Activated naive CD8-positive, alpha-beta T cell treated with anti-CD3 and anti-CD28 coated beads for 36 hours (primary cell): ENCODE measurements around the gene ACSS1. TPM values are rescaled to one million over a fixed set of nuclear protein-coding genes. Genes with fewer than 3 reads are reported as not detected.

Source experiments
- DNase-seq: peaks from one replicate; pipeline ENCODE4 v3.0.0; 2021
- H3K27ac Mint-ChIP-seq: one replicate; pipeline ENCODE4 v1.8.0; 2022; ENCODE audit warnings: mild to moderate bottlenecking, moderate library complexity, mixed read lengths
- H3K27me3 Mint-ChIP-seq: one replicate; pipeline ENCODE4 v1.8.0; 2022; ENCODE audit warnings: mild to moderate bottlenecking, mixed read lengths
- H3K36me3 Mint-ChIP-seq: one replicate; pipeline ENCODE4 v1.8.0; 2021; ENCODE audit warnings: mild to moderate bottlenecking, mixed read lengths
- H3K4me1 Mint-ChIP-seq: one replicate; pipeline ENCODE4 v1.8.0; 2021; ENCODE audit warnings: mixed read lengths
- H3K4me3 Mint-ChIP-seq: one replicate; pipeline ENCODE4 v1.8.0; 2022; ENCODE audit warnings: mild to moderate bottlenecking, moderate library complexity, mixed read lengths
- H3K9me3 Mint-ChIP-seq: one replicate; pipeline ENCODE4 v1.8.0; 2022; ENCODE audit warnings: mixed read lengths
- total RNA-seq, 2 experiments: library from RNA; stranded (reverse); gene quantifications; one replicate each; pipeline ENCODE4 v1.2.3, GENCODE V29; 2021

The ACSS1 gene
- total RNA-seq, 2 experiments from 2014 or later = 14.3 to 14.5 TPM

DNA sequence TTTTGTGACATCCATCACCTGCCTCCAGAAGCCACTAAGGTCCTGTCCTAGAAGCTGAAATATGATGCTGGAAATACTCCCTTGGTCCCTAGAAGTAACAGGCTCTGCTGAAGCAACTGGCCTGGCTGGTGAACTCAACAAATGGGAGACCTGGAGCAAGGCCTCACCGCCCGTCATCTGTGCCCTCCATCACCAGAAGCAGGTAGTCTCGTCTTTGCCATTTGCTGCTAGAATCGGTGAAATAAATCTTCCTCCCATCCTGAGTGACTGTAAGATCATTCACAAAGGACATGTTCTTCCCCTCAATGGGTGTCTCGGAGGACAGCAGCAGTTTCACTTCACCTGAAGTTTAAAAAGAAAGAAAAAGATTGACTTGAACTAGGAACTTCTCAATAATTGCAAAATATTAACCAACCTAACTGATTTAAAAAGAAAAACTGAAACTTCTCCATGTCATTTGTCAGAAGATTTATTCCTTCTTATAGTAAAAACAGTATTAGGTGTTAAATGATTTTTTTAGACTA is 87.8 kb downstream of the ACSS1 start:
- peaks cover 48% of the 10 kb centered on the region for H3K36me3 Mint-ChIP-seq
- H3K27me3 Mint-ChIP-seq = no peaks in the 10 kb centered on the region
- no peak for DNase-seq
- no peak overlapping the region for H3K27ac Mint-ChIP-seq
- no peak overlapping the region for H3K4me3 Mint-ChIP-seq
- peaks cover 6% of the 10 kb centered on the region for H3K4me1 Mint-ChIP-seq
- H3K9me3 Mint-ChIP-seq = no peaks in the 10 kb centered on the region

DNA sequence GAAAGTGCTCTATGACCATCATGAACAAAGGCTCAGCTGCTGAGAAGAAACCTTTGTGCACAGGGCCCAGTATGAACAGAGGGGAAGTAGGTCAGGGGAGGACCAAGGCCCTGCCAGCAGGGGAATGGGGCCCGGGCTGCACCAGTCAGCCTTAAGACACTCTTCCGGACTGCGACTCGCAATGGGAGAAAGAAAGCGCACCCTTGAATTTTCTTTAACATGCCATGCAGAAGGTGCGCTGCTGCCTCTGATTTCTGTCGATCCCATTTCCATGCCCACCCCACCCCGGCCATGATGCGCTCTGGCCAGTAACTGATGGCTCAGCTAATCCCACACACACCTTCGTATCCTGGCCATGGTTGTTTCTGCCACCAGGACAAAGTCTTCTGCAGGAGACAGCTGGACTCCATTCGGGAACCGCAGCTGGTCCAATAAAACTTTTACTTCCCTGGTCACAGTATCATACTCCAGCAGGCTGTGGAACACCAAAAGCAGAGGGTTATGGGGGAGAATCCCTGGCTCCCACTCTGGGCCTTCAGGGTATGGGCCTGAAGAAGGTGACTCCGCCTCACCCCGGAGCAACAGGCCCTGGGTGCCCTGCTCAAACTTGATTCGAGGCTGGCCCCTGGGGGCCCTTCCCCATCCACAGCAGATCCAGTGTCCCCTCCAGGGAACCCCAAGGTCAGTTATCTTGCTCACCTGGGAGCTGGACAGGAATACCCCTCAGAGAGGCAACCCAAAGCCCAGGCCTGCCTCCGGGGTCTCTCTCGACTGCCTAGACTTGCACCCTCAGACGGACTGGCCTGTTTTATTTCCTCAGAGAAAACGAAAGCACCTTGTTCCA is 88.5 kb downstream of the ACSS1 start:
- DNase-seq = no peak
- H3K9me3 Mint-ChIP-seq = no peaks in the 10 kb centered on the region
- H3K4me1 Mint-ChIP-seq = peaks cover 13% of the 10 kb centered on the region
- peaks cover 45% of the 10 kb centered on the region for H3K36me3 Mint-ChIP-seq
- no peak overlapping the region for H3K4me3 Mint-ChIP-seq
- H3K27ac Mint-ChIP-seq = no peak overlapping the region
- no peaks in the 10 kb centered on the region for H3K27me3 Mint-ChIP-seq

- Mint-ChIP-seq H3K4me3 (no peak overlapping the region), H3K27ac (no peak overlapping the region), H3K36me3 (peaks cover 38% of the 10 kb centered on the region), H3K4me1 (peaks cover 16% of the 10 kb centered on the region), H3K27me3 (no peaks in the 10 kb centered on the region), H3K9me3 (no peaks in the 10 kb centered on the region)
- DNase-seq = no peak
These were observed 89.6 kb downstream of the ACSS1 start for GRCh38 chr20:24968278-24968800.

DNA sequence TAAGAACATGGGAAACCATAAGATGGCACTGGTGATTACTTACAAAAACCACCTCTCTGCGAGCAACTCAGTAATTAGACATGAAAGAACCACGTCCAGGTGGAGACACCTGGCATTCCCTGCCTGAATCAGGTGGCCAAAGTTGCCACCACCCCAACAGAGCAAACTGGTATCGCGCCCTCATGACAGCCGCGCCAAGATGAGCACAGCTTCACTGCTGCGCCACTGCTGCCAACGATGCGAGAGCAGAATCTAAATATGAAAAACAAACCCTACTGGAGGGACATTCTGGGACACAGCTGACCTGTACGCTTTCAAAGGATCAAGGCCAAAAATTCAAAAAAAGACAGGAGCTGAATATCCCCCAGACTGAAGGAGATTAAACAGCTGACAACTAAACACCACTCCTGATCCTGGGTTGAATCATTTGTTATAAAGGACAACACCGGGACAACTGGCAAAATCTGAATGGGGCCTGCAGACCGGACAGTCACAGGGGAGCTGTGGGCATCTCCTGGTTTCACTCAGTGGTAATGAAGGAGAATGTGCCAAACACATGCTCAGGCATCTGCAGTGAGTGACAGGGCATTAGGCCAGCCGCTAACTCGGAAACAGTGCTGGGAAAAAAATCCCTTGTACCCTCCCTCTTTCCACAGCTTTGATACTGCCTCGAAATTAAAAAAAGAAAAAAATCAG is 91.5 kb downstream of the ACSS1 start:
- Mint-ChIP-seq H3K36me3 (peaks cover 44% of the 10 kb centered on the region), H3K4me1 (peaks cover 19% of the 10 kb centered on the region), H3K27ac (no peak overlapping the region), H3K27me3 (no peaks in the 10 kb centered on the region), H3K4me3 (no peak overlapping the region), H3K9me3 (no peaks in the 10 kb centered on the region)
- no peak for DNase-seq

DNA sequence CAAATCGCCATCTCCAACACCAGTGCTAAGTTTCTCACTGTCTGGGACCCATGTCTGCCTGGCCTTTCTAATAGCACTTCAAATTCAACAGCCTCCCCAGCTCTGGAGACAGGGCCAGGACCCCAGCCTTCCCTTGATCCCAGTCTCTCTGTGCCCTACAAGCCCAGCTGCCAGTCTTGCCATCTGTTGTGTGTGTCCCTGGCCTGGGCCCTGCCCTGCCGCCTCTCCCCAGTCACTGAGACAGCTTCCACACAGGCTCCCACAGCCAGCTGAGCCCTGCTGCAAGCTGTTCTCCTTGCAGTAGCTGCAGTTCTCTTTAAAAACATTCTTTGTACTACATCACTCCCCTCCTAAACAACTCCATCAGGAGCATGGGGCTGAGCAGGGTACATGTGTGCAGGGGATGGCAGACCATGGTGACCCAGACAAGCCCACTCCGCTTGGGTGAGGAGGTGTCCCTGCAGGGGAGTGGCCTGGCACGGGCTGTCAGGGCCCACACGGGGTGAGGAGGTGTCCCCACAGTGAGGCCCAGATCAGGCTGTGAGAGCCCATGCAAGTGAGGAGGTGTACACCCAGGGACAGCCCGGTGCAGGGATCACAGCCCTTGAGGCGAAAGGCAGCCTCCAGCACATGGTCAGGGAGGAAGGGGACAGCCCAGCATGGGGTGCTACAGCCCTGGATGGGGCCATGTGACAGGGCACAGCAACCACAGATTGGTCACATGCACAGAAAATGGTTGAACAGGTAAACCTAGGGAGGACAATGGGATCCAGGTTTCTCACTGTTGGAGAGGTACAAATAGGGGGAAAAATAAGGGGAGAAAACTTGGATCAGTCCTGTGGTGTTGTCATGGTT is 92.6 kb downstream of the ACSS1 start:
- Mint-ChIP-seq H3K4me1 (peaks cover 23% of the 10 kb centered on the region), H3K36me3 (peaks cover 39% of the 10 kb centered on the region), H3K4me3 (no peak overlapping the region), H3K27me3 (no peaks in the 10 kb centered on the region), H3K27ac (peak overlapping the region; percentile 63), H3K9me3 (no peaks in the 10 kb centered on the region)
- DNase-seq = no peak

DNA sequence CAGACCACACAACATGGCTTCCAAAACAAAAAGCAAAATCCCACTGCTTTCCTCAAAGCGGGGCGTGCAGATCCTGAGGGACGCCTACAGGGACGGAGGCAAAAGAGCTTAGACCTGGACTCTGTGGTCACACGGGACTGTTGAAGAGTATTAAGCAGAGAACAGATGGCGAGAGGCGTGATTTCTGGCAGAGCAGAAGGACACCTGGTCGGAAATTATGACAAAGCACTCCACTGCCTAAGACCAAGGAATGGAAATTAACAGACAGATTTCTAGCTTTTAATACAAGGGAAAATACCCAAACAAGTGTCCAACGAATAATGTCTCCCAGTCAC is 93.5 kb downstream of the ACSS1 start:
- Mint-ChIP-seq H3K36me3 (peaks cover 34% of the 10 kb centered on the region), H3K4me3 (no peak overlapping the region), H3K4me1 (peaks cover 23% of the 10 kb centered on the region), H3K27me3 (no peaks in the 10 kb centered on the region), H3K9me3 (no peaks in the 10 kb centered on the region), H3K27ac (peak overlapping the region; percentile 63)
- no peak for DNase-seq

- H3K9me3 Mint-ChIP-seq = no peaks in the 10 kb centered on the region
- peak overlapping the region; percentile 63 for H3K27ac Mint-ChIP-seq
- peaks cover 34% of the 10 kb centered on the region for H3K36me3 Mint-ChIP-seq
- DNase-seq = no peak
- H3K27me3 Mint-ChIP-seq = no peaks in the 10 kb centered on the region
- no peak overlapping the region for H3K4me3 Mint-ChIP-seq
- H3K4me1 Mint-ChIP-seq = peaks cover 23% of the 10 kb centered on the region
These were observed 94.0 kb downstream of the ACSS1 start for GRCh38 chr20:24963672-24964505.

- peaks cover 23% of the 10 kb centered on the region for H3K4me1 Mint-ChIP-seq
- peaks cover 27% of the 10 kb centered on the region for H3K36me3 Mint-ChIP-seq
- no peak overlapping the region for H3K4me3 Mint-ChIP-seq
- H3K27me3 Mint-ChIP-seq = no peaks in the 10 kb centered on the region
- no peaks in the 10 kb centered on the region for H3K9me3 Mint-ChIP-seq
- DNase-seq = no peak
- no peak overlapping the region for H3K27ac Mint-ChIP-seq
These were observed 95.4 kb downstream of the ACSS1 start for GRCh38 chr20:24962510-24962909.

GRCh38 chr20:24962182-24962492 is 95.8 kb downstream of the ACSS1 start:
- H3K4me1 Mint-ChIP-seq = peaks cover 23% of the 10 kb centered on the region
- DNase-seq = no peak
- peaks cover 24% of the 10 kb centered on the region for H3K36me3 Mint-ChIP-seq
- H3K27ac Mint-ChIP-seq = no peak overlapping the region
- H3K9me3 Mint-ChIP-seq = no peaks in the 10 kb centered on the region
- H3K4me3 Mint-ChIP-seq = no peak overlapping the region
- no peaks in the 10 kb centered on the region for H3K27me3 Mint-ChIP-seq

- H3K9me3 Mint-ChIP-seq = no peaks in the 10 kb centered on the region
- no peak overlapping the region for H3K4me3 Mint-ChIP-seq
- no peak for DNase-seq
- peaks cover 24% of the 10 kb centered on the region for H3K36me3 Mint-ChIP-seq
- H3K27me3 Mint-ChIP-seq = no peaks in the 10 kb centered on the region
- peaks cover 23% of the 10 kb centered on the region for H3K4me1 Mint-ChIP-seq
- H3K27ac Mint-ChIP-seq = peak overlapping the region; percentile 54
These were observed 96.4 kb downstream of the ACSS1 start for GRCh38 chr20:24961384-24962181.

GRCh38 chr20:24960861-24961260 is 97.1 kb downstream of the ACSS1 start:
- no peak for DNase-seq
- H3K9me3 Mint-ChIP-seq = no peaks in the 10 kb centered on the region
- no peaks in the 10 kb centered on the region for H3K27me3 Mint-ChIP-seq
- H3K4me1 Mint-ChIP-seq = peaks cover 28% of the 10 kb centered on the region
- H3K4me3 Mint-ChIP-seq = no peak overlapping the region
- H3K36me3 Mint-ChIP-seq = peaks cover 24% of the 10 kb centered on the region
- peak overlapping the region; percentile 54 for H3K27ac Mint-ChIP-seq

DNA sequence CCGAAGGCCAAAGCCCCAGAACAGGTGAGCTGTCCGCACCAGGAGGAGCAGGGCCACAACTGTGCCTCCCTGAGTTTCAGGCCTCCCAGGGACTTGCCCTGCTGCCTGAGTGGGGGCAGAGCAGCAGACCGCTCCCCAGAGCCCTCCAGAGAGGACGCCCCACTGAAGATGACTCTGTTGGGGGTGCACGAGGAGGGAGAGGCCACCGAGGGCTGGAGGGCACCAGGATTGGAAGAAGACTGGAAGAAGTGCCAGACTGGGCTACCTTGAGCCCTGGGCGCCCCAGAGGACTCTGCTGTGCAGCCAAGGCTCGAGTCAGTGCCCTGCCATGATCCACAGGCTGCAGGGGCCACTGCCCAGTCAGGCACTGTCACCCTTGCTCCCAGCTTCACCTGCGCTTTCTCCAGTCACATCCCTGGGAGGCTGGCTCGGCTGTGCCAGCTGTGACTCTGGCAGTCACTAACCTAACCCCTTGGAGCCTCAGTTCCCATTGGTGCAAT is 97.6 kb downstream of the ACSS1 start:
- H3K4me1 Mint-ChIP-seq = peaks cover 29% of the 10 kb centered on the region
- no peak for DNase-seq
- H3K27ac Mint-ChIP-seq = peak overlapping the region; percentile 54
- H3K27me3 Mint-ChIP-seq = no peaks in the 10 kb centered on the region
- peaks cover 24% of the 10 kb centered on the region for H3K36me3 Mint-ChIP-seq
- H3K9me3 Mint-ChIP-seq = no peaks in the 10 kb centered on the region
- H3K4me3 Mint-ChIP-seq = no peak overlapping the region

DNA sequence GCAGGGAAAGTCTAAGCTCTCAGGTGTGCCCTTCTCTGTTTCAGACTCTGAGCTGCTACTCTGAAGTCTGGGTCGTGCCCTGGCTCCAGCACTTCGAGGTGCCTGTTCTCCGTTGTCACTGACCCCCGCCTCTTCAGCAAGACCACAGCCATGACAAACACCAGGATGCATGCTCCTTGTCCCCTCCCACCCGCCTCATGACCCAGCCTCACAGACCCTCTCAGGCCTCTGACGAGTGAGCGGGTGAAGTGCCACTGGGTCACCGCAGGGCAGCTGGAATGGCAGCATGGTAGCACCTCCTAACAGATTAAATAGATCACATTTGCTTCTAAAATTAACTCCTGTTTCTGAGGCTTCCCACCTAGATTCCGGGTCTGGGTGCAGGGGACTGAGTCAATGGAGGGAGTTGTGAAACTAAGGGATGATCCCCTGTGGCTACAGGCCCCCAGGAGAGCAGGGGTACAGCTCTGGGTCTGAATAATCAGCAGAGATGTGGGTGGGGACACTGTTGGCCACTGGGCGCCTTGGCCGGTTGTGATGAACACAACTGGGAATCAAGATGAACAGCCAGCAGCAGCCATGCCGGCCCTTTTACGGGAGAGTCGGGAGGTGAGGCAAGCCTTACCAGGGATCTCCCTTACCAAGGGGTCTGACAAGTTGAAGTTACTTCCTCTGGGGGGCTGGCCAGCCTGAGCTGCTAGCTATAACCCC is 98.2 kb downstream of the ACSS1 start:
- DNase-seq = no peak
- Mint-ChIP-seq H3K27ac (no peak overlapping the region), H3K27me3 (no peaks in the 10 kb centered on the region), H3K36me3 (peaks cover 26% of the 10 kb centered on the region), H3K4me3 (no peak overlapping the region), H3K4me1 (peaks cover 28% of the 10 kb centered on the region), H3K9me3 (no peaks in the 10 kb centered on the region)
